Activated CD4-positive, CD25-positive, alpha-beta regulatory T cell treated with anti-CD3 and anti-CD28 coated beads, Interleukin-2, amount 50 U/mL, for 72 hours (primary cell): ENCODE measurements around the gene SMARCB1.

Experiments used
- DNase-seq: peaks from one replicate; pipeline ENCODE4 v3.0.0; 2021

Gene SMARCB1

GRCh38 chr22:23806837-23807236, 20.1 kb downstream of the SMARCB1 start:
- no peak for DNase-seq

DNA sequence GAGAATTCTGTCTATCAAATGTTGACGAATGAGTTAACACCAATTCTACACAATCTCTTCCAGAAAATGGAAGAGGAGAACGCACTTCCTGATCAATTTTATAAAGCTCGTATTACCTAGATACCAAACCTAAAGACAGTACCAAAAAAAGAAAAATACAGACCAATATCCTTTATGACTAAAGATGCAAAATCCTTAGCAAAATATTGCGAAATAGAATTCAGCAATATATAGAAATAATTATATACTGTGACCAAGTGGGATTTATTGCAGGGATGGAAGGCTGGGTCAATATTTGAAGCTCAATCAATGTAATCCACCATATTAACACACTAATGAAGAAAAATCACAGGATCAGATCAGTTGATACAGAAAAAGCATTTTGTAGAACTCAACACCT, 25.6 kb downstream of the SMARCB1 start:
- DNase-seq: no peak

- DNase-seq: no peak
Observed at GRCh38 chr22:23815541-23816155, 28.9 kb downstream of the SMARCB1 start.

- DNase-seq: no peak
Observed at GRCh38 chr22:23816156-23816976, 29.6 kb downstream of the SMARCB1 start.

DNA sequence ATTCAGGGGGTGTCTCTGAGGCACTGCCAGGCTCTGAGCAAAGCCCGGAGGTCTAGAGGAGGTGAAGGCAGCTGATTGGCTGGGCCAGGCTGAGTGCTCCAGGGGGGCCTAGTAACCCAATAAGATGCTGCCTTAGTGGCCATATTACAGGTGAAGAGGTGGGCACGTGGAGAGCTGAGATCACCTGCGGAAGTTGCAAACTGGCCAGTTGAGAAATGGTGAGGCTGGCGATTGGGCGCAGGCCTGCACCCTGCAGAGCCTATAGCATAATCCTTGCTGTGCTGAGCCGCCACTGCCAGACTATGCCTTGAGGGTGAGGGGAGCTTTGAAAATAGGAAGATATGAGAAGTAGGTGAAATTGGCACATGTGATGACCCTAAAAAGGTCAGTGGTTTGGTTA, 30.4 kb downstream of the SMARCB1 start:
- no peak for DNase-seq

GRCh38 chr22:23818541-23818940, 31.8 kb downstream of the SMARCB1 start:
- no peak for DNase-seq

- DNase-seq: no peak
Observed at GRCh38 chr22:23820748-23821211, 34.0 kb downstream of the SMARCB1 start.

DNA sequence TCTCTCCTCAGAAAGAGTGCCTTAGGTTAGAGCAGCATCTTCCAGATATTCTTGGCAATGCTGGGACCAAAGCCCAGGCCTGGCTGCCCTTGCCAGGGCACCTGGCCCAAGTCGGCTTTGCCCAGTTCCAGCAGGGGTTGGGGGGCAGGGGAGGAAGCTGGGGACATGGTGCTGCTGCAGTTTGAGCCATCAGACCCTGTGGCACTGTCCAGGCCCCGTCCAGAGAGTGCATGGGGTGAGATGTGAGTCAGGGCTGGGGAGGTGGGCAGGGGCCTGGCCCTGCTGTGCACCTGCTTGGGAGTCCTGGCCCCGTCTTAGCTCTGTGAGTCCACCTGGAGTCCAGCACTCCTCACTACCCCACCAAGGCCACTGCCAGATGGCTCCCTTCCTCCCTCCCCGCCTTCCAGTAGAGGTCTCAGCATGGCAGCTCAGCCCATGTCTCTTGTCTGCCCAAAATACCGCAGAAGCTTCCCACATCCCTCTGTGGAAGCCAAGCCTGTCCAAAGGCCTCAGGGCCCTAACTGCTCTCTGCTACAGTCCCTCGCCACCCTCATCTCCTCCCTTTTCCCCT, 35.4 kb downstream of the SMARCB1 start:
- DNase-seq: no peak

DNA sequence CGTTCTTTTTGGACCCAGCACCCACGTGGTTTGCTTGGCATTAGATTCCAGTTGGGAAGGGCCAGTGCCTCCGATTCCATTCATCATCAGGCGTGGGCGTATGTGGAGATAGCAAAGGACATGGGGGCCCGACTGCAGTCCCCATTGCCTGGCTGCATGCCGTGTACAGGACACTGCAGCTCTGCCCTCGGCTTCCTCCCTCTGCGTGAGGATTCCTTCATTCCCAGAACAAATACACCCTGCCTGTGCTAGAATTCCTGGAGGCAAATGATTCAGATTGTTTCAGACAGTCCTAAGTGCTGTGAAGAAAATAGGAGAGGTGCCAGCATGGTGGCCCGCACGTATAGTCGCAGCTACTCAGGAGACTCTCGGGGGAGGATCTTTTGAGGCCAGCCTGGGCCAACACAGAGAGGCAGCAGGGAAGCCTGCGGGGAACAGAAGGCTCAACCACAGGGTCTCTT, 36.6 kb downstream of the SMARCB1 start:
- no peak for DNase-seq

DNA sequence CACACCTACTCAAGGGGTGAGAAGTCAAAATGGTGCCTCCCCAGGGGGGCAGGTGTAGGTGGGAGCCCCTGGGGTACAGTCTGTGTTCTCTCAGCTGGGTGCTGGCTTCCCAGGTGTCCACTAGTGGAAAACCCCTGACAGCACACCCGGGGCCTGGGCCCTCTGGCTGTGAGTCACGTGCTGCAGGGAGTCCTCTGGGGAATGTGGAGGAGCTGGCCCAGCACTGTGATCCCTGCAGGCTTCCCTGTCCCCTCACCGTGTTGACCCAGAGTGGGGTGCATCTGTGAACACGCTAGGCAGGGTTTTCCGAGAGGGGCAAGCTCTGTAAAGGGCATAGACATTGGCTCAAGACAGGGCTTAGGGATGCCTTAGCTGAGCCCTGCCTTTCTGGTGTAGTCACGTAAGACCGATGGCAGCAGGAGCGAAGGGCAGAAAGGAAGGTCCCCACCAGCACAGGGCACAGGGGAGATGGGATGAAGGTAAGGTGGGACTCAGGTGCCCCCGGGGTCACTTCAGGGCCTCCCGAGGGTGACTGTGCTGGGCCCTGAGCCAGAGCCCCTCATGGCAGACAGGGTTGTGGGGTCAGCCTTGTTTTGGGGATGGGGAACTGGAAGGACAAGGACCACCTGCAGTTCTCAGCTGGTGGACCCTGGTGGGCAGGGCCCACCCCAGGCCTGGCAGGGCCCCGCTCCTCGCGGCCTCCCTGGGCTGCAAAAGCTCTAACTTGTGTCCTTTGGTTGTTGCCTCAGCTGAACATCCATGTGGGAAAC, 37.9 kb downstream of the SMARCB1 start:
- DNase-seq: no peak

DNA sequence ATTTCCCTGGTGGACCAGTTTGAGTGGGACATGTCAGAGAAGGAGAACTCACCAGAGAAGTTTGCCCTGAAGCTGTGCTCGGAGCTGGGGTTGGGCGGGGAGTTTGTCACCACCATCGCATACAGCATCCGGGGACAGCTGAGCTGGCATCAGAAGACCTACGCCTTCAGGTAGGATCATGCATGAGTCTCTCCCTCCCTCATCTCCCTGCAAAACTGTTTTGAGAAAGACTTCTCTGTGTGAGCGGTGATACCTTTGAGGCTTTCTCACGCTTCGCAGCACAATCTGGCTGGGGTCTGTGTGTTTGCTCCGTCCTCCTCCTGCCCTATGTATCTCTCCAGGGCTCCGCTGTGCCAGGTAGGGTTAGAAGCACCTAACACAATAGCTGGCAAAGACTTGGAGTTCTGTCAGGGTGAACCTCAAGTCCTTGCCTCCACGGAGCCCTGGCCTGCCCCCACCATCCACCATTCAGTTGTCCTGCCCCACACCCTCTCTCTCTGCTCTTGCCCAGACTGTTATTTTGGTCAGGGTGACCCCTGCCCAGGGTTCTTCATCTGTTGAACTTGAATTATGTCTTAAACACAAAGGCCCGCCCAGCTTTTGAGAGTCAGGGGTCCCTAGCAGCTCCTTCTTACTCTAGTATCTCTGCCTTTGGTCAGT, 38.6 kb downstream of the SMARCB1 start:
- DNase-seq: no peak

DNA sequence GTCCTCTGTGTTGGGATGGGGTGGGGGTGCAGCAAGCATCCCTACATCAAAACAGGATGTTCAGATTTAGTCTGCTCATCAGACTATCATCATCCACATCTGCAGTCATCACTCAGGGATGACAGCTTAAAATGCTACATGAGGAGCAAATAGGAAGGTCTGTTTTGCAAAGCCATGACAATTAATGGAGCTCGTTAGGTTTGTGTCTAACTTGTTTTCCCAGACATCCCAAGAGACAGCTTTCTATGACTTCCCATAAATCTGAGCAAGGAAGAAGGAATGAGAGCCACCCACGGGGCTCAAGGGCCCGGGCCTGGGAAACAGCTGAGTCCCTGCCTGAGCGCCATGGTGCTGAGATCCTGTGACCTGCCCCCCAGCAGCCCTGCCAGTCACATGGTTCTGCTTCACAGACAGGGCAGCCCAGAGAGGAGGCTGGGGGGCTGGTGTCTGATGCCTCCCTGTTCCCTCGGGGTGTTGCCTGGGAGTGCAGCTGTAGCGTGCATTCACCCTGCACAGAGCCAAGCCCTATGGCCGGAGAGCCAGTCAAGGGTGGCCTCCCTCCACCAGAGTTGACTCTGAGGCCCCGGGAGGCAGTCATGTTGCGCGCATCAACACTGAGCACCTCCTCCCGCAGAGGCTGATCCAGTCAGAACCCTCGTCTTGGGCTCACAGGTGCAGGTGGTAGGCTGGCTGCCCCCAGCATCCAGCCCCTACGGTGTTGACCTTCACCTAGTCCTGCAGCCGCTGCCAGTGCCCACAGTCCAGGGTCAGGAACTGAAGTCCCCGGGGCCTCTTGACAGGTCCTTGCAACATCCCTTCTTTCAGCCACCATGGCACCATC, 40.0 kb downstream of the SMARCB1 start:
- DNase-seq: no peak

GRCh38 chr22:23827351-23827995, 40.7 kb downstream of the SMARCB1 start:
- no peak for DNase-seq

DNA sequence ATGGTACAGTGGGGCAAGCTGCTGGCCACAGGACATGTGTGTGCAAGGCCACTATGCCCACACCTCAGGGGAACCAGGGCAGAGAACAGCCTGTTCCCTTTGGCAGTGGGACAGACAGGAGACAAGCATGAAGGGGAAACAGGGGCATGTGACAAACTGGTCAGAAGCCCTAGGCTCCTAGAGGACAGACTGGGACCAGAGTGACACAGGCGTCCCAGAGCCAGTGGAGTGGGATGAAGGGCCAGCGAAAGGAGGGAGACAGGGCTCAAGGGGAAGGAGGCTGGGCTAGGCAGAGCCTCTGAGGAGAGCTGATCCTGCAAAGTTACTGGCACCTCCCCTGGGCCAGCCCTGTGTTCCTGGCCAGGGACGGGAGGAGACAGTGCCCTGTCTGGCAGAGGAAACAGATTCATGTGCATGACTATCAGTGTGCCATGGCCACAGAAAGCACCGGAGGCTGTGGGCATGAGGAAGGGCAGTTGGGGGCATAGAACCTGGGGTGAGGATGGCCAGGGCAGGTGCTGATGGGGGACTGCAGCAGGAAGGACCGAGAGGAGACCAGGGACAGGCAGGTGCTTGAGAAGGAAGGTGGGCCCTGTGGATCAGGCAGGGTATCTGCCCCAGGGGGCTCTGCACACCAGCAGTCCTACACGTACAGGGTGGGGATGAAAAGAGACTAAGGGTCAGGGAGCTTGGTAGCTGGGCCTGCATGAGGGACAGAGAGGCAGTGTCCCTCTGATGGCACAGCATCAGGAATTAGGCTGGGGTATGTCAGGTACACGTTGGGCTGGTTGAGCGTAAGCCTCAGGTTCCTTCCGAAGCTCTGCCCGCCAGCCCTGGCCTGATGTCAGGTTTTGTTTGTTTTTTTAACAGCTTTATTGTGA, 42.3 kb downstream of the SMARCB1 start:
- no peak for DNase-seq

- no peak for DNase-seq
Observed at GRCh38 chr22:23829845-23830372, 43.1 kb downstream of the SMARCB1 start.

- no peak for DNase-seq
Observed at GRCh38 chr22:23831261-23831660, 44.5 kb downstream of the SMARCB1 start.

GRCh38 chr22:23831781-23832180, 45.0 kb downstream of the SMARCB1 start:
- no peak for DNase-seq

DNA sequence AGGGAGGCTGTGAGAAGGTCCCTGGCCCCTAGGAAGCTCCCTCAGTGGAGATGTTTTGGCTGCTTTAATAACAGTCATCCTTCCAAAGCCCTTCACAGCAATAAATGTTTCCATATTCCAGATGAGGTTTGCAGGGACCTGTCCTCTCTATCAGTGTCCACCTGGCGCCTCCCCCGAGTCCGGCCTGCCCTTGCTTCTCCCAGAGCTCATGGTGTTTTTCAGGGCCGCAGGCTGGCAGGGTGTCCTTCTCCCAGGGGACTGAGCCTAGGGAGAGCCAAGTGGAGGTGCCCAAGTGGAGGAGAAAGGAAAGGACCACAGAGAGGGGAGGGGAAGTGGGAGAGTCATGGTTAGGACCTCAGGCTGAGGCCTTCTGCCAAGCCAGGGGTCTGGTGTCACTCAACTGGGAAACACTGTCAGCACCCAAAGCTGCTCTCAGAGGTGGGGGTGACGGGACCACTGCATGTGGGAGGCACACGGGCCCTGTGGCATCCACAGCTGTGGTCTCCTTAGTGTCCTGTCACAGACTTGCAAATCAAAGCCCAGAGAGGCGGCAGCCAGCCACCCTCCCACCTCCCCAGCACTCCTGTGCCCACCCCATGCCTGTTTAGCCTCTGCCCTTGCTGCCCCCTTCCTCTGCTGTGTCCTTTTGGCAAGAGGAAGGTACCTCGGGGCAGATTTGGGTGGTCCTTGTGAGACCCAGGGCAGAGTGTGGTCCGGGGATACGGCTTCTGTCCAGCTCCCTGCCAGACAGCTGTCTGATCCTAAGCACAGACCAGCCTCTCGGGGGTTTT, 45.7 kb downstream of the SMARCB1 start:
- DNase-seq: no peak
